Activated naive CD4-positive, alpha-beta T cell treated with anti-CD3 and anti-CD28 coated beads for 36 hours (primary cell): ENCODE measurements around the gene ACAP2. TPM values are rescaled to one million over a fixed set of nuclear protein-coding genes. Genes with fewer than 3 reads are reported as not detected.
"Not testable (repeated sequence)": the region's sequence is repeated elsewhere in the genome, so short reads cannot be mapped to it uniquely, and the experiment has no call there.

Source experiments
- CTCF ChIA-PET: fragments of 350-600 bp; sonication (Branson Sonifier 250); formaldehyde crosslinking; loops from one replicate; lab custom pipeline; 2021; ENCODE audit warnings: antibody characterized with exemption; lab: Charles Lee
- DNase-seq: peaks from one replicate; pipeline ENCODE4 v3.0.0-alpha.2; 2020
- H3K27ac Mint-ChIP-seq: one replicate; pipeline ENCODE4 v1.8.0; 2021; ENCODE audit warnings: mild to moderate bottlenecking, mixed read lengths
- H3K27me3 Mint-ChIP-seq: one replicate; pipeline ENCODE4 v1.8.0; 2021; ENCODE audit warnings: low read depth, mixed read lengths
- H3K36me3 Mint-ChIP-seq: one replicate; pipeline ENCODE4 v1.8.0; 2021; ENCODE audit warnings: low read depth, mixed read lengths
- H3K4me1 Mint-ChIP-seq: one replicate; pipeline ENCODE4 v1.8.0; 2021; ENCODE audit warnings: low read depth, mixed read lengths
- H3K4me3 Mint-ChIP-seq: one replicate; pipeline ENCODE4 v1.8.0; 2021; ENCODE audit warnings: mild to moderate bottlenecking, moderate library complexity, mixed read lengths
- H3K9me3 Mint-ChIP-seq: one replicate; pipeline ENCODE4 v1.8.0; 2021; ENCODE audit warnings: mixed read lengths
- intact Hi-C: fragments of 100-400 bp; cut with micrococcal nuclease; formaldehyde crosslinking; loops from one replicate; pipeline ENCODE4 v1.15.1; 2023
- total RNA-seq, 2 experiments: library from RNA; stranded (reverse); gene quantifications; one replicate each; pipeline ENCODE4 v1.2.3, GENCODE V29; 2021

ACAP2 gene
- total RNA-seq, 2 experiments from 2014 or later = 37.9 to 42.1 TPM

GRCh38 chr3:195228886-195229285 lies 213.9 kb downstream of the ACAP2 start:
- H3K4me3 Mint-ChIP-seq, H3K9me3 Mint-ChIP-seq, intact Hi-C loops, CTCF ChIA-PET, H3K27ac Mint-ChIP-seq, DNase-seq, H3K36me3 Mint-ChIP-seq, H3K27me3 Mint-ChIP-seq: not testable (repeated sequence)
- H3K4me1 Mint-ChIP-seq = peaks cover 11% of the 10 kb centered on the region

- Mint-ChIP-seq H3K9me3 (peaks cover 10% of the 10 kb centered on the region), H3K4me1 (peaks cover 11% of the 10 kb centered on the region), H3K27me3 (no peaks in the 10 kb centered on the region), H3K36me3 (no peaks in the 10 kb centered on the region), H3K4me3 (no peak overlapping the region), H3K27ac (no peak overlapping the region)
- CTCF ChIA-PET = no interaction called here
- no peak for DNase-seq
- intact Hi-C loops = no loop called here
These were observed 214.9 kb downstream of the ACAP2 start for GRCh38 chr3:195227871-195228270.

GRCh38 chr3:195226900-195227447 lies 215.8 kb downstream of the ACAP2 start:
- intact Hi-C loops = no loop called here

GRCh38 chr3:195226445-195226844 lies 216.4 kb downstream of the ACAP2 start:
- CTCF ChIA-PET = interaction anchor here (0.7 kb wide), 2 partner anchors 39 to 78 kb away, joined by 3 read pairs; no protein-coding TSS in a partner anchor
- Mint-ChIP-seq H3K9me3 (peaks cover 2% of the 10 kb centered on the region), H3K36me3 (no peaks in the 10 kb centered on the region), H3K27ac (no peak overlapping the region), H3K4me1 (peaks cover 11% of the 10 kb centered on the region), H3K4me3 (no peak overlapping the region), H3K27me3 (no peaks in the 10 kb centered on the region)
- DNase-seq = no peak
- intact Hi-C loops = no loop called here

More at GRCh38 chr3:195226900-195227447, 215.8 kb downstream of the ACAP2 start:
- peaks cover 4% of the 10 kb centered on the region for H3K9me3 Mint-ChIP-seq
- no peaks in the 10 kb centered on the region for H3K36me3 Mint-ChIP-seq
- peaks cover 11% of the 10 kb centered on the region for H3K4me1 Mint-ChIP-seq
- no peak for DNase-seq
- CTCF ChIA-PET = interaction anchor here (0.7 kb wide), 1 partner anchor 39 kb away, joined by 3 read pairs; no protein-coding TSS in a partner anchor
- H3K27me3 Mint-ChIP-seq = no peaks in the 10 kb centered on the region
- no peak overlapping the region for H3K27ac Mint-ChIP-seq
- no peak overlapping the region for H3K4me3 Mint-ChIP-seq

- H3K4me1 Mint-ChIP-seq = peaks cover 11% of the 10 kb centered on the region
- CTCF ChIA-PET = no interaction called here
- H3K27me3 Mint-ChIP-seq = no peaks in the 10 kb centered on the region
- peaks cover 3% of the 10 kb centered on the region for H3K9me3 Mint-ChIP-seq
- DNase-seq = no peak
- no peak overlapping the region for H3K4me3 Mint-ChIP-seq
- peaks cover 4% of the 10 kb centered on the region for H3K36me3 Mint-ChIP-seq
- H3K27ac Mint-ChIP-seq = no peak overlapping the region
- intact Hi-C loops = no loop called here
These were observed 217.7 kb downstream of the ACAP2 start for GRCh38 chr3:195224980-195225580.

Other genes with a start within 250 kb of the ACAP2 start
- gene XXYLT1, start 171.9 kb downstream of the ACAP2 start, total RNA-seq = 1 to 10 TPM; 1.8 to 2.5 TPM
- gene PPP1R2, start 100.3 kb upstream of the ACAP2 start, total RNA-seq = 100 to 1,000 TPM in 1 of 2 experiments, 10 to 100 TPM in 1; 99.7 to 105 TPM
- gene APOD, start 140.9 kb upstream of the ACAP2 start, total RNA-seq = under 1 TPM in 1 of 2 experiments, not detected in 1; 0.44 TPM